ENCODE data around the gene GRM5. TPM values are rescaled to one million over a fixed set of nuclear protein-coding genes. Genes with fewer than 3 reads are reported as not detected.

The GRM5 gene
- total RNA-seq, 2 donors from 2014 or later = 1.4 to 8.6 TPM

- H3K27ac ChIP-seq = no peak overlapping the region
- ATAC-seq (ENCODE audit: insufficient number of reproducible peaks, low FRiP score, low read depth) (no peak), DNase-seq (ENCODE audit: low spot score) (no peak)
- H3K4me3 ChIP-seq = no peak overlapping the region
- no peaks in the 10 kb centered on the region for H3K9me3 ChIP-seq
- no peaks in the 10 kb centered on the region for H3K36me3 ChIP-seq
- no peak for TF ChIP-seq CTCF (IDR thresholded peaks at IDR 0.05)
- H3K4me1 ChIP-seq (ENCODE audit: control insufficient read depth in 1 of 2, low read depth in 2 of 2) = no peaks in the 10 kb centered on the region
- H3K27me3 ChIP-seq (replicated peaks; ENCODE audit: insufficient read depth) = no peaks in the 10 kb centered on the region
Observed at GRCh38 chr11:88623531-88623930, 442.3 kb downstream of the GRM5 start.

GRCh38 chr11:88620568-88621130 is 445.1 kb downstream of the GRM5 start:
- ATAC-seq (ENCODE audit: insufficient number of reproducible peaks, low FRiP score, low read depth) (no peak), DNase-seq (ENCODE audit: low spot score) (no peak)
- no peaks in the 10 kb centered on the region for H3K9me3 ChIP-seq
- no peaks in the 10 kb centered on the region for H3K27me3 ChIP-seq (replicated peaks; ENCODE audit: insufficient read depth)
- no peak for TF ChIP-seq CTCF (IDR thresholded peaks at IDR 0.05)
- no peak overlapping the region for H3K27ac ChIP-seq
- H3K4me3 ChIP-seq = no peak overlapping the region
- no peaks in the 10 kb centered on the region for H3K36me3 ChIP-seq
- H3K4me1 ChIP-seq (ENCODE audit: control insufficient read depth in 1 of 2, low read depth in 2 of 2) = no peaks in the 10 kb centered on the region

- ATAC-seq (ENCODE audit: insufficient number of reproducible peaks, low FRiP score, low read depth) (no peak), DNase-seq (ENCODE audit: low spot score) (no peak)
- Histone ChIP-seq H3K9me3 (no peaks in the 10 kb centered on the region), H3K4me1 (ENCODE audit: control insufficient read depth in 1 of 2, low read depth in 2 of 2) (no peaks in the 10 kb centered on the region), H3K36me3 (no peaks in the 10 kb centered on the region), H3K27me3 (replicated peaks; ENCODE audit: insufficient read depth) (no peaks in the 10 kb centered on the region), H3K4me3 (no peak overlapping the region), H3K27ac (no peak overlapping the region)
- no peak for TF ChIP-seq CTCF (IDR thresholded peaks at IDR 0.05)
Observed at GRCh38 chr11:88619656-88620385, 446.0 kb downstream of the GRM5 start.

- H3K4me1 ChIP-seq (ENCODE audit: control insufficient read depth in 1 of 2, low read depth in 2 of 2) = no peaks in the 10 kb centered on the region
- ATAC-seq (ENCODE audit: insufficient number of reproducible peaks, low FRiP score, low read depth) (no peak), DNase-seq (ENCODE audit: low spot score) (no peak)
- no peaks in the 10 kb centered on the region for H3K27me3 ChIP-seq (replicated peaks; ENCODE audit: insufficient read depth)
- H3K9me3 ChIP-seq = no peaks in the 10 kb centered on the region
- H3K36me3 ChIP-seq = no peaks in the 10 kb centered on the region
- no peak overlapping the region for H3K27ac ChIP-seq
- no peak overlapping the region for H3K4me3 ChIP-seq
- no peak for TF ChIP-seq CTCF (IDR thresholded peaks at IDR 0.05)
Observed at GRCh38 chr11:88619071-88619425, 446.7 kb downstream of the GRM5 start.

GRCh38 chr11:88618327-88619070 is 447.3 kb downstream of the GRM5 start:
- ATAC-seq (ENCODE audit: insufficient number of reproducible peaks, low FRiP score, low read depth) = no peak
- H3K27ac ChIP-seq = no peak overlapping the region

More at GRCh38 chr11:88618327-88619070, 447.3 kb downstream of the GRM5 start:
- no peaks in the 10 kb centered on the region for H3K4me1 ChIP-seq (ENCODE audit: control insufficient read depth in 1 of 2, low read depth in 2 of 2)
- TF ChIP-seq CTCF (IDR thresholded peaks at IDR 0.05) = no peak
- no peaks in the 10 kb centered on the region for H3K9me3 ChIP-seq
- H3K27me3 ChIP-seq (replicated peaks; ENCODE audit: insufficient read depth) = no peaks in the 10 kb centered on the region
- no peak overlapping the region for H3K4me3 ChIP-seq
- DNase-seq (ENCODE audit: low spot score) = no peak
- no peaks in the 10 kb centered on the region for H3K36me3 ChIP-seq

Measured in thoracic aorta (tissue), 2 donors.